HG02938 (cell line): Measurements from ENCODE around the gene ARMC12.
A peak's percentile ranks its signal among the peaks of the same experiment; 100 is the strongest.

Experiments
- ATAC-seq: cut with Tn5 transposase; IDR thresholded peaks from one replicate; pipeline ENCODE4 v1.9.1; 2021; ENCODE audit warnings: mild to moderate bottlenecking, moderate library complexity; ENCODE audit not compliant: unreplicated experiment

The ARMC12 gene

DNA sequence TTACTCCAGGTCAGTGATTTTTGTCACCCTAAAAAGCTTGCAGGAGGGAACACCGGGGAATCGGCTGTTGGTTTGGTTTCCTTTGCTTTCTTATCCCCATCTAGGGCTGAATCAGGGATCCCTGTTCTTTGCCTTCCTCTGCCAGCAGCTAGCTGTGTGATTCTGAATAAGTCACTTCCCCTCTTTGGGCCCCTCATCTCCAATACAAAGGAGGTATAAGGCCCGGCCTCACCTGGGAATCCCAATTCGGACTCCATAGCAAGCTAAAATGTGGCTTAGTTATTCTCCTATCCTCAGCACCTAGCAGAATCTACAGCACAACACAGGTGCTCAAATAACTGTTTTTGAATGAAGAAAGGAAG lies 18.5 kb upstream of the ARMC12 start:
- no peak for ATAC-seq

DNA sequence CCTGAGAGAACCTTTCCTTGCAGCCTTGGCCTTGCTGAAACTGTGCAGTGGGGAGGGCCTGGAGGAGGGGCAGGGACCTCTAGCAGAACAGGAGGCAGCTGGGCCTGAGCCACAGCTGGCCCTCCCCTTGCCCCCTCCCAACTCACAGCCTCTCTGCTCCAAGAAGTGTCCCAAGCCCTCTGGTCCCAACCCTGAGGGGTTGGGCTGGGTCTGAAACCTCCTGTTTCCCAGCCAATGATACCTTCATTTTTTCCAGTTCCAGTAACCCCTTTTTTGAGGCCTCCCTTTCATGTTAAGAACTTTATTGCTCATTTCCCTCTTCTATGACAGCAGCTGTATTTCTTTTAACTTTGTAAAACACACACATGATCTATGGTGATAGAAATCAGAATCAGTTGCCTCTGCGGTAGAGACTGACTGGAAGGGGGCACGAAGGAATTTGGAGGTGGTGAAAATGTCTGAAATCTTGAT lies 17.9 kb upstream of the ARMC12 start:
- no peak for ATAC-seq

DNA sequence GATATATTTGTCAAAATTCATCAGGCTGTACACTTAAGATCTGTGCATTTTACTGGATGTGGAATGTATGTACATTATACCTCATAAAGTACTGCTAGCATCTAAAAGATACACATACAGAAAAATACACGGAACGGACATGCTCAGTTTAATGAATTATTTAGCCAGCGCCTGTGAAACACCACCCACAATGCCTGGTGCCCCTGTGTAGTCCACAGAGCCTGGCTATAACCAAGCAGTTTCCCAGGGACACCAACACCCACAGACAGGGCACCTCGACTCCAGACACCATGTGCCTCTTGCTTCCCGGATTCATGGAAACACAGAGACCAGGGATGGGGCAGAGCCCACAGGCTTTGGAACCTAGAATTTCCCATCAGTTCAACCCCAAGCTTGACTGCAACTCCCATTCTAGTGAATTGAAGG lies 17.4 kb upstream of the ARMC12 start:
- peak; percentile 38 for ATAC-seq

DNA sequence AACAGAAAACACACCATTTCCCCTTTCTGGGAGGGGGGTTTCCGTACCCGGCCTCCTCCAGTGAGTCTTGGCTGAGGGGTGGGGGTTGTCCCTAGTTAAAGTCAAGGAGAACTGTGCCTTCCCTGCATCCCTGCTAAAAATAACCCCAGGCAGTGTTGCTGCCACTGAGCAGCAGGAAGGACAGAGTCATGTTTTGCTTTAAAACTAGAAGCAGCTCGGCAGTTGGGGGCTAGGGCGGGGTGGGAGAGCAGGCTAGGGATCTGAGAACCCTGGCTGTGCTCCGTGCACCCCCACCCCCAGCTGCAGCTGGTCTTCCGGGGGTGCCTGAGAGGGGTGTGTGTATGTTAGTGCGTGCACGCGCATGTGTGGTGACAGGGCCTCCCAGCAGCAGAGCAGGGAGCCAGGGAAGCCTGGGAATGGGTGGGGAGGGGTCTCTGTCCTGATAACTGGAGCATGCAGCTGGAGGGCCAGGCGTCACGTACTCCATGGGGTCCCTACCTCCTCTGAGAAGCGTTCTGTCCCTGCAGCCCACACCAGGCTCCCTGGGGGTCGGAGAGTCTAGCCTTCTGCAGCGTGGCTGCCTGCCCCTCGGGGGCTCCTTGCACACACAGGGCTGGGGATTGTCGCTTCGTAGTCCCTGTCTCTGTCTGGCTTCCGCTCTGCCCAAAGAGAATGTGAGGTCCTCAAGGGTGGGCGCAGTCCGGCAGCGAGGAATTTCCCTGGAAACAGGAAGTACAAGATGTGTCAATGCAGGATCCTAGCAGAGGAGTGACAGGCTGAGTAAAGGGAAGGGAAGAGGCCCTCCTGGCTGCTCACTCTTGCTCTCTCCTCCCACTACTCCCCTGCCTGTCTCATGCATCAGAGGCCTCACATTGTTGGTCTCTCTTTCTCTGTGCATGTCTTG lies 16.8 kb upstream of the ARMC12 start:
- ATAC-seq: peak; percentile 39

DNA sequence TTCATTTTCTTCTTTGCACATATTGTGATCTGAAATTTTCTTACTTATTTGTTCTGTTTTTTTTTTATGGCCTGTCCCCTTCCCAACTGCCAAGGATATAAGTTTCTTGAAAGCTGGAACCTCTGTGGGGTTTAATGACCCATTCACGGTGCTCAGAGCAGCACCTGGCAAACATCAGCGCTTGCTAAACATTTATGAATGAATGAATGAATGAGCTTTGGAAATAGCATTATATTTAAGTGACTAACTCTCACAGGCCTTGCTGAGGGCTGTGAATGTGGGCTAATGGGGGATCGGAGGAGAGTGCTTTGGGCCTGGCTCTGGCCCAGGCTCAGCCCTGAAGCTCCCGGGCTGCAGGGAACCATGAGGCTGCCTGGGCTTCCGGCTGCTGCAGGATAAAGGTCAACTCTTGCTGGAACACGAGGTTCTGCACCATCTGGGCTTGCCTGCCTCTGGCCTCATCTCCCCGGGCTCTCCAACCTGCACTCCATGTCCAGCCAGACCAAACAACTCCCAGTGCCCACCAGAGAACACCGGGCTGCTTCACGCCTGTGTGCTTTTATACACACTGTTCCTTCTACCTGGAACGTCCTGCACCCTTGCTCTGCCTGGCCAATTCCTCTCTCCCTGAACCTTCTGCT lies 14.6 kb upstream of the ARMC12 start:
- ATAC-seq: no peak

DNA sequence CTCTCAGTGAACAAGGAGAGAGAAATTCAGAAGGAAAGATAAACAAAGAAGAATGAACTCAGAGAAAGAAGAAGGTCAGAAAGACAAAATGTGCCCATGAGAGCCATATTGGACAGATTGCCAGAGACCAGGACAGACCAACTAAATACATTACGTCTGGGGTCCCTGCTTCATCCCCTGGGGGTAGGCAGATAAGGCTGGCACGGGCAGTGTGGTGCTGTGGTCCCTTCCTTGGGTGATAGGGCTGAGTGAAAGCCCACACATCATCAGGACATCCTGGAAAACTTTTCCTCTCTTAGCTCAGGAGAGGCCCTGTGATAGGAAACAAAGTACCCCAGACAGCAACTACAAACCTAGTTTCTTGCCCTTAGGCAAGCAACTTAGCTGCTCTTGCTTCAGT lies 13.2 kb upstream of the ARMC12 start:
- ATAC-seq: no peak

DNA sequence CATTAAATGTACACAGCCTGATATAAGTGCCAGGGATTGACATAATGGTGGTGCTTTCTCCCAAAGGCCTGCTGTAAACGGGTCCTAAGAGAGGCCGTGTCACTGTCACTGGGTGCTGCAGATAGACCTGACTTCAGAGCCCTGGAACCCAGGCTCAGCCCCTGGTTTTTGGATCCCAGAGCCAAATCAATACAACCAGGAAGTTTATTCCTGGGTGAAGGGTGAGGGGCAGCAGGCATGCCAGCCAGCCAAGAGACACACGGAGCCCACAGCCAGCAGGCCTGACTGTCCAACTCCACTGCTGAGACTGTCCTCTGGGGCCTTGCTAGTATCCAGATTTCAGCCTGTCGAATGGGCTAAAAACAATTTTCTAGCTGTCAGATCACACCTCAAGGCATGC lies 12.8 kb upstream of the ARMC12 start:
- no peak for ATAC-seq

DNA sequence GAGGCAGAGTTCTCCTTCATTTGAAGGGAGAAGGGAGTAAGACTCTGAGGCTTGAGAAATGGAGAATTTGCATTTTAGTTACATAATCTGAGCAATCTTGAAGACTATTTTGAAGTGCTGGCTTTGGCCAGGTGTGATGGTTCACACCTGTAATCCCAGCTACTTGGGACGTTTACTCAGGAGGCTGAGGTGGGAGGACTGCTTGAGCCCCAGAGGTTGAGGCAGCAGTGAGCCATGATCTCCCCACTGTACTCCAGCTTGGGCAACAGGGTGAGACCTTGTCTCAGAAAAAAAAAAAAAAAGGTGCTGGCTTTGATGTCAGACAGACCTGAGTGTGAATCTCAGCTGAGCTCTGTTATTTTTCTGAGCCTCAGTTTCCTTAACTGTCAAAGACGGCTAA lies 12.4 kb upstream of the ARMC12 start:
- ATAC-seq: no peak

DNA sequence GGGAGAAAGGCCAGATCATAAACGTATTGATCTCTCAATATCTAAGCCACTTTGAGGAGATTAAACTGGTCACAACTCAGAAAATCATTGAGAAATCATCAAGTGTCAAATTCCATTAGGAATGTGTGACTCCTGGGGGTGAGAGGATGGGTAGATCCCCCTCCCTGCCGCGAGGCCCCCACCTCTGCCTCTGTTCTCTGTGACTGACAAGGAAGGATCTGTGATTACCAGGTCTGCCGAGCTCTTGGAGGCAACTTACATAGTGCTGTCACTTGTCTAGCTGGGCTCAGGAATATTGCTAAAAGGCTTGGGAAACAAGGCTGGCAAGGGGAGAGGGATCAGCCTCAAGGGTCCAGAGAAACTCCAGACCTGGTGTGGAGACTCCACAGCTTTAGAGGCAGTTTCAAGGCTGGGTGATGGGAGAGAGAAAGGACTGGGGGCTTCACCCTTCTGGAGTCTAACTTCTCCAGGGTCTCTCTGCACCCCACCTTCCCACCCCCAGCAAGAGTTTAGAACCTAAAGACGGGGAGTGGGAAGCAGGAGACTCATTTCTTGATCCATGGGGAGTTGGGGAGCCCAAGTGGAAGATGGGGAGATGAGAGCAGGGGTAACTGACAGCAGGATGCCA lies 11.6 kb upstream of the ARMC12 start:
- no peak for ATAC-seq

DNA sequence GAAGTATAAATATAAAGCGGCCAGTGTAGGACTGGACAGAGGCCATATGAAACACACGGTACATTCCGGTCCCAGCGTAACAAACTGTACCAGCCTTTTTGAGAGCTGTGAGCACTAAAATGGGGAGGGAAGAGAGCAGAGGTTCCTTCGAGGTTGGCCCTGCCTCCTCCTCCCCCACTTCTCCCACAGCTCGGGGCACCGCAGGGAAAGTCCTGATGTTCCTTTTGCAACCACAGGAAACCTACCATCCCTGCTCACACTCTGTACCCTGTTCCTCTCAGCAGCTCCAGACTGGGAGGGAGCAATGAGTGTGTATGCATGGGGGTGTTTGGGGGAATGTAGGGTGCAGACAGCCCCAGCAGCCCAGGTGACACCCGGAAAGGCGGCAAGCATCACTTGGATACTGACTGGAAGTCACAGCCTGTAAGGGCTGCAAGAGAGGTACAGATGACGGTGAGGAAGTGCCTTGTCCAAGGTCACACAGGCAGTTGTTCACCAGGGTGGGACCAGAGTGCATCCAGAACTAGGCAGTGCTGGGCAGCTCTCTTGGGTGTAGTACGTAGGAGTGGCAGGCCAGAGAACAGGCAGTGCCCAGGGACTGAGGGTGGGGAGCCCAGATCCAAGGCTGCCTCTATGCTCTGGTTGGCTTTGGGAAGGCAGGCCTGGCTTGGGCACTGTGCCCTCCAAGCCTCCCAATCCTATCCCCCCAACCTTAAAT lies 11.0 kb upstream of the ARMC12 start:
- ATAC-seq: no peak

DNA sequence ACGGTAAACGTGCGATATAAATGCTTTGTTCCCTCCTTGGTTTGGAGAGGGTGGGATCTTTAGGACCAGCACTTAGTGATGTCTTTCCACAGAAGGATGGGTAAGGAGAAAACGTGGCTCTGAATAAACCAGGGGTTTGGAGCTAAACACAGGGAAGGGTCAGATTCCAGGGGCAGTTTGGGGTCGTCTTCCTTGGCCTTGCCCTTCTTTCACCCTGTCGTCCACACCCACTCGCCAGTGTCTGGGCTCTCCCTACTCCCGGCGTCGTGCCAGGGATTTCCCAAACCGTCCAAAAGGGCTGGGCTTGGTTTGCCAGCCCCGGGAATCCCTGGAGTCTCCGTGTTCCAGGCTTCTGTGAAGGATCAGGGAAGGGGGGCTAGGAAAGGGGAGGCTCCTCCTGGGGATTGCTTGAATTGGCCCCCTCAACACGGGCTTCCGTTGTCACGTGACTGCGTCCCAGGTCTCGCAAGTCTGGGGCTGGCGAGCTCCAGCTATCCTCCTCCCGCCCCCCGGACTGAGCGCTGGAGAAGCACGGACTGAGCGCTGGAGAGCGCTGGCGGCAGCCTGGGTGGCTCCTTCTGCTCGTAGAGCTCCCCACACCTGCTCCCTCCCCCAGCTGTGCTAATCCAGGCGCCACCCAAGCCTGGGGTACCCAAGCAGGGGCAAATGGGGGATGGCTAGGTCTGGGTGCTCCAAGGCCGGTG lies 9.4 kb upstream of the ARMC12 start:
- ATAC-seq: no peak

DNA sequence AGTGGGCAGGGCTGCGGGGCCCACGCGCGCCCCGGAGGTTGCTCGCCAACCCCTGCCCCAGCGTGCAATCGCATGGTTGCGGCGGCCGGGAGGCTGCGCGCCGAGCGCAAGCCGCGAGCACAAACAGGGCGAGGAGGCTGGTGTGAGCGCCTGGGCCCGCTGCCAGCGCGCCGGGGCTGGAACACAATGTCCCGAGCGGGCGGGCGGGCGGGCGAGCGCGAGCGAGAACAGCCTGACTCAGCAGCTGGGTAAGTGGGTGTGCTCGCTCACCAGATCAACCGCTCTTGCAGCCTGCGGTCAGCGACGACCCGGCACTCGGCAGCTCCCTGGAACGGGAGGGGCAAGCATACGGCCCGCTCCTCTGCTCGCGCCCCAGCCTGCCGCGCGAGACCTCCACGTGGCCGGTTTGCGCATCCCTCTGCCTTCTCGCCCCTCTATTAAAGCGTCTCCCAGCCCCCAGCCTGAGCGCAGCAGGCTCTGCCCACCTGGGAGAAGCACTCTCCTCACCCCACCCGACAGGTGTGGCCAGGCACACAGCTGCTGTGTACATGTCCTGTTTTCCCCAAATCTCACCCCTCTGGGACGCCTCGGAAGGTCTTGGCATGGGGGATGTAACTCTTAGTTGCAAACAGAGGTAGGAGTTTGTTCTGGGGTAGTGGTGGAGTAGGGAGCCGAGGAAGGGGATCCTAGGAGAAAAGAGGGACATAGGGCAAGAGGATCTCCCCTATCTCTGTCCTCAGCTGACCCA lies 8.7 kb upstream of the ARMC12 start:
- ATAC-seq: no peak

DNA sequence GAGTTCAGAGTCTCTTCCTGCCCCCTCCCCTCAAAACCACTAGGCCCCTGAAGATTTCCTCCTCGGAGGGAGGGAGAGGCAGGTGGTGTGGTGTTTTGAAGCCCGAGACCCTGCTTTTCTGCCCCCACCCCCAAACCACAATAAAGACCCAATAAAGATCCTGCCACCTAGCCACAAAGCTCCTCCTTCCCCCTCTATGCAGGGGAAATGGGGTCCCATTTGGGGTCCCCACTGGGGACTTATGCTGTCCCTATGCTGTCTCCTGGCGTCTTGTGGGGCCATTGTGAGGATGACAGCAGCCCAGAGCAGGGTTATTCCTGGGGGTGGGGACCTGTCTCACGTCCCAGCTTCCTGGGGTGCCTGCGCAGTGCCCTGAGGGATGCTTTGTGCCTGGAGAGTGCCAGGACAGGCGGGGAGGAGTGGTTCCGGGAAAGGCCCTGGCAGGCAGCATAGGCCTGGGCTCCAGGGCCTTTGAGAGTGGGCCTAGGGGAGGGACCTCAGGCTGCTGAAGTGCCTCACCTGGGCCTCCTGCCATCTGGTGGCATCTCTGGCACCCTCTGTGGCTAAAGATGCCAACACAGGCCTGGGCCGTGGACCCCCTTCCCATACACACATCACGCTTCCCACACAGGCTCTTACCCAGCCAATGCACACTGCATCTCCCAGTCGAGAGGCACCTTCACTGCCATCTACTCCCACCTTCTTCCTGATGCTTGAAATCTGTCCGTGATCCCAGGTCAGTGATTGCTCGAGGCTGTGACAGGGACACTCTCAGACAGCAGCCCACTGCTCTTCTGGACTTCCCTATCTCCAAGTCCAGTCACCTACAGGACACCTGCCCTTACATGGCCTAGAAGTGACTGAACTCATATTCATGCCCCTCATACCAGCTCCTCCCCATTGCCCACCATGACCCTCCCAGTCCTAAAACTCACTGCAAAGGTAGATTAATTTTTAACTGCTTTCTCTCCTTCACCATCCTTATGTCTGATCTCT lies 7.9 kb upstream of the ARMC12 start:
- no peak for ATAC-seq

DNA sequence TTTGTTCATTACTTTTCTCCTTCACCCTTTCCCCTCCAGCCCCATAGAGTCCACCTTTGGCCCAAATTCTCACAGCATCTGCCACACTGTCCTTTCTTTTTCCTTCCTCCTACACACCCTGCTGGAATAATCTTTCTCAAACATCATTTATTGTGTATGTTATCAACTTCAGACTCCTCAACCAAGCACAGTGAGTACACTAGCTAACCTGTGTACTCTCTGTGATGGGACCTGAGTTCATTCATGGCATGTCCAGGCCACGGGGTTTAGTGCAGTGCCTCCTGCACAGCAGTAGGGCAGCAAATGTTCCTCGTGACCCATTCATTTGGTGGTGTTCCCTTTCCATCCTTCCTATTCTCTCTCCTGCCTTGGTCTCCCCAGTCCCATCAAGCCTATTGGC lies 7.1 kb upstream of the ARMC12 start:
- no peak for ATAC-seq

DNA sequence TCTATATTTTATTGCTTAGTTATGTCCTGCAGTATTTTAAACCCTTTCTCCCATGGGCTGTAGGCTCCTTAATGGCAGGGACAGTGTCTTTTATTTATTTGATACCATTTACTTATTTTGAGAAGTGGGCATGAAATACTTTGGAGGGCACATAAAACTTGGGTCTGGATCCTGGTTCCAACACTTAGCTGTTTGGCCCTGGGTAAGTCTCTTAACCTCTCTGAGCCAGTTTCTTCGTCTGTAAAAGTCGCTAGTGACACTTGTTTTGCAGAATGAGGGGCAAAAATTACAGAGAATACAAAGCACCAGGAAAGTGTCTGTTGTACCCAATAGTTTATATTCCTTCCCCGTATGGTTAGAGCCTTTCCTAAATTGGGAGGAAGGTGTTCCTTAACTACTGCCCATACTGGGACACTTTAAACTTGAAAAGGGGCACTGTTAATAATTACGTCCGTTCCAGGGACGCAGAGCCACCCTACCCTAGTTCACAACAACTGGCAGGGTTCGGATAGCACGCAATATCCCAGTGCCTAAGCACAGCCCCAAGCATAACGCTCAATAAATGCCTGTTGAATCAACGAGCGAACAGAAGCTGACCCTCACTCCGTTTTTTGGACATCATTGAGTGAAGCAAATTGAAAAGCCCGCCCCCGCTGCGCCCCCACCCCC lies 6.0 kb upstream of the ARMC12 start:
- ATAC-seq: no peak

DNA sequence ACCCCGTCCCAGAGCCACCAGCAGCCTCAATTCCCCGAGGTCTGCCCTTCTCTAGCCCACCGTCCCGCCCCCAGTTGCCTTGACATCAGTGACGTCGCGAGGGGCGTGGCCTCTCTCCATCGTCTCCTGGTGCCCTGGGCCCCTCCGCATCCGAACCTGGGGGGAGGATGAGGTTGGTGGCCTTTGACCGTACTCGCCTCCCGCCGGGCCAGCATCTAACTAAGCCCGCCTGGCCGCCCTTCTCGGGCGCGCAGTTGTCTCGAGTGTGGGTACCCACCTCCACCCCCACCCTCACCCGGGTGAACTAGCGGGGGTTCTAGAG lies 5.5 kb upstream of the ARMC12 start:
- ATAC-seq: peak; percentile 55

DNA sequence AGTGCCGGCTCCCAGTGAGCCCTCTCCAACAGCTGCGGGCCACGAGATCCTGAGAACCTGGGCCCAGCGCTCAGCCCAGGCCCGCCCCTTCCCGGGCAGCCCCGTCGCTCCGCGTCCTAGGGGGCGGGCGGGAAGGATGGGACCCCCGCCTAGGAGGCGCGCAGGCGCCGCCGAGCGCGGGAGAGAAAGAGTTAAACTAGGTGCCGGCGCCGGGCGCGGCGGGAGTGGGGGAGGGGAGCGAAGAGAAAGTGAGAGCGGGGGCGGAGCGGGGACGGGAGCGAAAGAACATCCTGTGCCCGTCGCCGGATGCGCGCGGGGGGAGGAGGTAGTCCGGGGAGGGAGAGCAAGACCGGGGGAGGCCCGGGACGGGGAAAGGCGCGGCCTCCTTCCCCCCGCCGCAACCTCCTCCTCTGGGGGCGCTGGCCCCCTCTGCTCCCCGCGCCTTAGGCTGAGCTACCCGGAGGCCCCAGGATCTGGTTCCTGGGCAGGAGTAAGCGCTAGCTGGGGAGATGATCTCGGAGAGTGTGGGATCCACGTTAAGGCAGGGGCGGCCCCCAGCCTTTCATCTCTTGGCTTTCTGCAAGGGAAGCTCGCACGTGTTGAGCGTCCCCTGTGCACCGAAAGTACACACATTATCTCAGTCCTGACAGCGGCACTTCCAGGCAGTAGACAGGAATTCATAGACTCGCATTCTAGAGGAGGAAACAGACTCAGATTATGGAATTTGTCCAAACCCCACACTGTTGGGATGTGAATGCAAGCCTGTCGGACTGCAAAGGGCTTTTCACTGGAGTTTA lies 4.9 kb upstream of the ARMC12 start:
- ATAC-seq: peak; percentile 43

DNA sequence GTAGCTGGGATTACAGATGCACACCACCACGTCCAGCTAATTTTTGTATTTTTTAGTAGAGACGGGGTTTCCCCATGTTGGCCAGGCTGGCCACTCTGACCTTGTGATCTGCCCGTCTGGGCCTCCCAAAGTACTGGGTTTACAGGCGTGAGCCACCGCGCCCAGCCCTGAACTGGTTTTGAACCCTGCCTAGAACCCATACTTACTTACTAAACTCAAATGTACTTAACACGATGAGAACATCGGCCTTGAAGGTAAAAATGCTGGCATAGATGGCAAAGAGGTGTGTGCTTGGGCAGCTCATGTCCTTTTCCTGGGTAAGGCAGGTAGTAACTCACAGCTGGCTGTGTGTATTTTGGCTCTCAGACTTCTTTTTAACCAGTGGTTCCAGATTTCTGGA lies 3.2 kb upstream of the ARMC12 start:
- no peak for ATAC-seq
